Ovary (tissue), 9 donors: ENCODE data around the gene FOXN1. TPM values are rescaled to one million over a fixed set of nuclear protein-coding genes. Genes with fewer than 3 reads are reported as not detected.
A peak's percentile ranks its signal among the peaks of the same experiment; 100 is the strongest.

Experiments
- DNase-seq, 5 donors: peaks; one replicate each; pipeline ENCODE4 v3.0.0-alpha.2; 2019 to 2020
- H3K27ac ChIP-seq, 2 donors: fragments of 200-600 bp; one replicate each; pipeline versions ENCODE4 v1.5.1 to v1.8.0; 2019 to 2022
- H3K27me3 ChIP-seq: fragments of 200-600 bp; one replicate; pipeline ENCODE4 v1.8.0; 2022
- H3K36me3 ChIP-seq: fragments of 200-600 bp; sonication (generic); one replicate; pipeline ENCODE4 v1.5.1; 2019
- H3K4me1 ChIP-seq: one replicate; pipeline ENCODE4 v1.8.1; 2013; ENCODE audit warnings: mild to moderate bottlenecking, moderate library complexity; ENCODE audit not compliant: insufficient read depth
- H3K4me3 ChIP-seq: fragments of 200-600 bp; sonication (generic); one replicate; pipeline ENCODE4 v1.5.1; 2017
- H3K9me3 ChIP-seq, 2 donors: fragments of 200-600 bp in 1 of 2; sonication (generic) in 1 of 2; one replicate each; pipeline versions ENCODE4 v1.5.1 to v1.8.1; 2013 to 2019; ENCODE audit warnings: mild to moderate bottlenecking in 1 of 2, moderate library complexity in 1 of 2
- EP300 ChIP-seq: sonication (generic); formaldehyde crosslinking; IDR thresholded peaks from one replicate; pipeline ENCODE4 v1.6.1; 2017; ENCODE audit warnings: antibody characterized with exemption
- POLR2A ChIP-seq: fragments of 450-650 bp; IDR thresholded peaks from one replicate; pipeline ENCODE4 v1.6.1; 2017; ENCODE audit warnings: antibody characterized with exemption, mild to moderate bottlenecking, moderate library complexity
- WGBS, 3 donors: extraction: QIAGEN DNeasy Blood & Tissue Kit in 1 of 3; methylation state at CpG; one replicate each; pipeline versions ENCODE4 v1.1.5 to v1.1.7; 2013 to 2017; 5-methylcytosine and 5-hydroxymethylcytosine counted together
- intact Hi-C, 4 donors: fragments of 100-400 bp; cut with DNase I; formaldehyde crosslinking; loops; one replicate each; pipeline versions ENCODE4 v1.11.0 to v1.15.1; 2022 to 2023
- polyA plus RNA-seq, 2 donors: library from polyadenylated mRNA; stranded (reverse); fragments of 200-250 nt in 1 of 2; fragments of 350-450 nt in 1 of 2; fragmentation: Illumina TruSeq in 1 of 2; extraction: RNeasy Lipid Tissue Mini Kit (QIAGEN cat#74804) in 1 of 2; gene quantifications; one replicate each; pipeline ENCODE4 v1.2.3, GENCODE V29; 2013 to 2014
- total RNA-seq, 7 donors: library from RNA; depleted of rRNA in 2 of 7; stranded (reverse); fragments of >200 nt in 2 of 7; fragmentation: NEBNext Ultra II Directional in 3 of 7; extraction: Animal tissue kit (Norgen Biotek cat#: 25700) in 3 of 7; gene quantifications; one replicate each; pipeline versions ENCODE4 v1.1.0 to v1.2.4, GENCODE V29; 2016 to 2023
- TF ChIP-seq, protein P1 (sequence below), 3 donors: fragments of 450-650 bp in 2 of 3; fragments of 200-600 bp in 1 of 3; IDR thresholded peaks; one replicate each; pipeline versions ENCODE4 v1.5.1 to v1.8.0; 2016 to 2022; ENCODE audit warnings: antibody characterized with exemption in 3 of 3, mild to moderate bottlenecking in 1 of 3
- donor health status: DM: no; HTN: no; CAD: no; lungs with moderate emphysema.
- donor health status: DM: no; HTN: no; CAD: no.
- donor health status: Bipolar disorder and iron deficiency.
- donor health status: DM: yes; HTN: yes; CAD: no.
- donor health status: DM: no; HTN: no; CAD: no.
- donor health status: DM: yes; HTN: yes; CAD: no.

FOXN1 gene
- total and polyA plus RNA-seq, 9 donors, result not detected

DNA sequence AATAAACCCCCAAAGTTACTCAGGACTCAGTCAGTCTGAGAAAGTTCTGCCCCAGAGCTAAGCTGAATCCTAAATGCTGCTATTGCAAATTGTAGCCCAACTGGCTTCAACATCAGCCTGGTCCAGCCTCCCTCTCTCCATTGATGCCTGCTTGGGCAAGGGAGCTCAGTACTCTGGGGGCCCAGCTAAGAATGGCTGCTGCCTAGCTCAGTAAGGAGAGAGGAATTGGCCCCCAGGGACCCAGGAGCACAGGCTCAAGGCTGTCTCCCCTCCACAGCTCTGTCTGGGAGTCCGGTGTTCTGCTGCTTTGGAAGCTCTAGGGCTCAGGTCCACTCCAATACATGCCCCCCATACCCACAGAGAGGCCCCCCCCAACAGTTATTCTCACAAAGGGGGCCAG lies 44.7 kb downstream of the FOXN1 start:
- Histone ChIP-seq H3K27ac (no peak overlapping the region), H3K4me3 (no peak overlapping the region), H3K9me3 (no peaks in the 10 kb centered on the region), H3K27me3 (no peaks in the 10 kb centered on the region), H3K4me1 (peaks cover 6% of the 10 kb centered on the region), H3K36me3 (no peaks in the 10 kb centered on the region)
- WGBS, 3 donors, result 82 to 100% (median 100%) methylated on average over 1 of the region's 1 CpG
- intact Hi-C loops, result no loop called here
- no peak for DNase-seq
- TF ChIP-seq, protein P1, sequence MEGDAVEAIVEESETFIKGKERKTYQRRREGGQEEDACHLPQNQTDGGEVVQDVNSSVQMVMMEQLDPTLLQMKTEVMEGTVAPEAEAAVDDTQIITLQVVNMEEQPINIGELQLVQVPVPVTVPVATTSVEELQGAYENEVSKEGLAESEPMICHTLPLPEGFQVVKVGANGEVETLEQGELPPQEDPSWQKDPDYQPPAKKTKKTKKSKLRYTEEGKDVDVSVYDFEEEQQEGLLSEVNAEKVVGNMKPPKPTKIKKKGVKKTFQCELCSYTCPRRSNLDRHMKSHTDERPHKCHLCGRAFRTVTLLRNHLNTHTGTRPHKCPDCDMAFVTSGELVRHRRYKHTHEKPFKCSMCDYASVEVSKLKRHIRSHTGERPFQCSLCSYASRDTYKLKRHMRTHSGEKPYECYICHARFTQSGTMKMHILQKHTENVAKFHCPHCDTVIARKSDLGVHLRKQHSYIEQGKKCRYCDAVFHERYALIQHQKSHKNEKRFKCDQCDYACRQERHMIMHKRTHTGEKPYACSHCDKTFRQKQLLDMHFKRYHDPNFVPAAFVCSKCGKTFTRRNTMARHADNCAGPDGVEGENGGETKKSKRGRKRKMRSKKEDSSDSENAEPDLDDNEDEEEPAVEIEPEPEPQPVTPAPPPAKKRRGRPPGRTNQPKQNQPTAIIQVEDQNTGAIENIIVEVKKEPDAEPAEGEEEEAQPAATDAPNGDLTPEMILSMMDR (IDR thresholded peaks at IDR 0.05), result no peak
- TF ChIP-seq POLR2A, result no peak
- no peak for TF ChIP-seq EP300

DNA sequence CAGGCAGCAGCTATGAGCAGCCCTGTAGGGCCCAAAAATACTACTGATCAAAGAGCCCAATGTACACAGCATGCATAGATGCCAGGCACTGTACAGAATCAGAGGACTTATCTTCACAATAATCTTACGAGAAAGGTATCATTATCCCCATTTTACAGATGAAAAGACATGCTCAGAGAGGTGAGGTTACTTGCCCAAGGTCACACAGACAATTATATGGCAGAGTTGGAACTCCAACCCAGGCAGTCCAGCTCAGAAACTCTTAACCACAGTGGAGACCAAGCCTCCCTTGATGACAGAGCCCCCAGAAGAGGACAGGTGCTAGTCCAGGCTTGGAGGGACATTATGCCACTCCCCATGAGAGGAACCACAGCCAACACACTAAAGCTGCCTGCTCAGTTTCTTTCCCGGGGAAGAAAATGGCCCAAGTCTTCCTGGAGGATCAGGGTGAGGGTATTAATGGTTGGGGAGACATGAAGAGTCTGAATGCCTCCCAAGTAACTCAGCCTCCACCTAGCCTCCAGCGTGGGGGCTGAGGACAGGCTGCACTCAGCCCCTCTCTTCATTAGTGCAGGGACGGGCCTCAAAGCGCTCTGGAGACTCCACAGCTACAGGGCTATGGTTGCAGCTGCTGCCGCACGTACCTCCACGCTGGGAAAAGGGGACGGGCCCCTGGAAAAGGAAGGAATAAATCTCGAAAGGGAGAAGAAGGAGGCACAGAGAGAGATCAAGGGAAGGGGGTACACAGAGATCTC lies 45.5 kb downstream of the FOXN1 start:
- DNase-seq, result peak in 1 of 5 donors; percentile 31
- peak overlapping the region; percentile 76 for H3K4me3 ChIP-seq
- peaks cover 6% of the 10 kb centered on the region for H3K4me1 ChIP-seq
- no peaks in the 10 kb centered on the region for H3K27me3 ChIP-seq
- intact Hi-C loops, result no loop called here
- H3K36me3 ChIP-seq, result no peaks in the 10 kb centered on the region
- H3K27ac ChIP-seq, result peak overlapping the region in 1 of 2 donors; percentile 52
- TF ChIP-seq POLR2A (no peak), EP300 (no peak)
- TF ChIP-seq, protein P1 (IDR thresholded peaks at IDR 0.05), result no peak
- H3K9me3 ChIP-seq, result no peaks in the 10 kb centered on the region
- WGBS, 3 donors, result 8 to 15% (median 9%) methylated on average over 10 of the region's 10 CpGs

DNA sequence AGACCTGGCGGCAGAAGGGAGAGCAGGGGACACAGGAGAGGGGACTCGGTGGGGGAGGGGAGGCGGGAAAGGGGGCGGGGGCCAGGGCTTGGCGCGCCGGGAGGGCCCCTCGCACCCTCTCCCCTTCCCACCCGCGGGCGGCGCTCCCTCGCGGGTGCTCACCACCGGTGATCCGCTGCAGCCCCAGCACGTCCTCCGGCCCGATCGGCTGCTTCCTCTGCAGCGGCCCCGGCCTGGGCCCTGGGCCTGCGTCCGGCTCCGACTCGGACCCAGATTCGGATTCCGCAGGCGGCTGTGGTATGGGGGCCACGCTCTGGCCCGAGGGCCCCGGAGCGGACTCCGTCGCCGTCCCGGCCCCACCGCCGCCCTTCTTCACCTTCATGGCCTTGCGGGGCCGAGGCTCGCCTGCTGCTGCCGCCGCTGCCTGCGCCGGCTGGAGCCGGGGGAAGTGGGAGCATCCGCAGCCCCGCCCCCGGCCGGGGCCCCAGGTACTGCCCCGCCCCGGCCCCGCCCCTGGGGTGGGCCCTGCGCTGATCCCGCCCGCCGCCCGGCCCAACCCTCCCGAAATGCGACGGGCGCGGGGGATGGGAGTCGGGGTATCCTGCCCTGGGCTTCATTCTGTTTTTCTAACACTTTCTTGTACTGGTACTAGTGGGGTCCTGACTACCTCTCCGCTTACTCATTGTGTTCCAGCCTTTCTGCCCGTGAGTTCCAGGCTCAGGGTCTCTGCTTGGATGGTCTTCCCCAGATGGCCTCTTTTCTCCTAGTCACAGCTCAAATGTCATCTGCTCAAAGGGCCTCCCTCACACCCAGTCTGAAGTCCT lies 46.2 kb downstream of the FOXN1 start, which contains the start of gene UNC119:
Gene UNC119, minus strand, starts transcription at position 449 of the 824 bp plus-strand sequence. Its CDS starts 67 bp downstream, at position 382.
- peak; percentile 74 to 88 (median 78) for DNase-seq
- no peak for TF ChIP-seq EP300
- TF ChIP-seq POLR2A, result peak; percentile 47
- intact Hi-C loops, result no loop called here
- WGBS, 3 donors, result 0 to 2% (median 1%) methylated on average over 46 to 66 of the region's 67 CpGs
- no peaks in the 10 kb centered on the region for H3K27me3 ChIP-seq
- peak within 1 kb of the TSS in 1 of 2 donors; percentile 52 for H3K27ac ChIP-seq
- no peaks in the 10 kb centered on the region for H3K36me3 ChIP-seq
- H3K4me1 ChIP-seq, result peaks cover 6% of the 10 kb centered on the region
- H3K4me3 ChIP-seq, result peak within 1 kb of the TSS; percentile 76
- no peaks in the 10 kb centered on the region for H3K9me3 ChIP-seq

DNA sequence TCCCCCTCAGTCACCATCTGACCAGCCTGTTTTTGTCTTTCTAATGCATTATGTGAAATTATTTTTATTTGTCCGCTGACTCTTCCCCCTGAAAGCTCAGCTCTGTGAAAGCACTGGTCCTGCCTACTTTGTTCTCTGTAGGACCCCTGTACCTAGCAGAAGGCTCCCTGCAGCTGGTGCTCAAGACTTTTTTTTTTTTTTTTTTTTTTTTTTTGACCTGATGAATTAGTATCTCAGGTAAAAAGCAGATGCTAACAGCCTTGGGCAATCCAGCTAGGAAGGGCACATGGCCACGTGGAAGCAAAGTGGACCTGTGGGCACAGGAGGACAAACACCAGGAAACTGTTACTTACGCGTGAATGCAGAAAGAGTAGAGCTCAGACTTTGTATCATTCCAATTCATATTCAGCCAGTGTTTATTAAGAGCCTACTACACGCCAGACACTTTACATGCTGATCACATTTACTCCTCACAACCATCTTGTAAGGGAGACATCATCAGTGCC lies 46.9 kb downstream of the FOXN1 start:
- Histone ChIP-seq H3K27ac (no peak overlapping the region), H3K4me1 (peaks cover 6% of the 10 kb centered on the region), H3K4me3 (no peak overlapping the region), H3K36me3 (no peaks in the 10 kb centered on the region), H3K27me3 (no peaks in the 10 kb centered on the region), H3K9me3 (no peaks in the 10 kb centered on the region)
- intact Hi-C loops, result no loop called here
- DNase-seq, result no peak
- 82 to 92% (median 87%) methylated on average over 5 of the region's 5 CpGs for WGBS, 3 donors
- TF ChIP-seq, protein P1 (IDR thresholded peaks at IDR 0.05), result no peak
- TF ChIP-seq EP300 (no peak), POLR2A (no peak)
